WTC11 (cell line): ENCODE results near the gene EMILIN1.

Experiments used
- IRF2 ChIP-seq: sonication (generic); formaldehyde crosslinking; IDR thresholded peaks from 2 replicates; pipeline ENCODE4 v1.8.0; 2022; ENCODE audit warnings: low read depth, missing genetic modification reagents, borderline replicate concordance
- OVOL2 ChIP-seq: fragments of 250-450 bp; sonication (Bioruptor Pico); IDR thresholded peaks from 2 replicates; pipeline ENCODE4 v1.9.0; 2021; ENCODE audit warnings: mild to moderate bottlenecking, borderline replicate concordance
- TF ChIP-seq, protein P1 (sequence below): sonication (generic); formaldehyde crosslinking; IDR thresholded peaks from 2 replicates; pipeline ENCODE4 v1.8.0; 2022; ENCODE audit warnings: mild to moderate bottlenecking, missing genetic modification reagents

DNA sequence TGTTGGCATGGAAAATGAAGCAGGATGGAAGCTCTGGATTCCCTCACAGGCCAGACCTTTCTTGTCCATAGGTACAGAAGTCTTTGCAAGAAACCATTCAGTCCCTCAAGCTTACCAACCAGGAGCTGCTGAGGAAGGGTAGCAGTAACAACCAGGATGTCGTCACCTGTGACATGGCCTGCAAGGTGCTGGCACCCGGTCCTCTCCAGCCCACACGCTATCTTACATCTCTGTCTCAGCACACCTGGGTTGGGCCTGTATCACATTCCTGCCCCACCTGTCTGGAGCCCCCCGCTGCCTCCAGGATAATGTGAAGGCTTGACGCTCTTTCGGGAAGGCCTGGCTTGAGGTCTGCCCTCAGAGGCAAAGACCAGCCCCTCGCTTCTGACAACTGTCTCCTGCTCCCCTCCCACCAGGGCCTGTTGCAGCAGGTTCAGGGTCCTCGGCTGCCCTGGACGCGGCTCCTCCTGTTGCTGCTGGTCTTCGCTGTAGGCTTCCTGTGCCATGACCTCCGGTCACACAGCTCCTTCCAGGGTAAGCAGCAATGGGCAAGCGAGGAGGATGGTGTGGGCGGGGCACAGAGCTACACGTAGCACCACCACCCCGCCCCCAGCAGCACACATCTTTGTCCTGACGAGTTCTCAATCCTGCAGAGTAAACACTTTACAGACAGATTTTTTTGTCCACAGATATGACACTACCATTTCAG is 39.6 kb upstream of the EMILIN1 start:
- TF ChIP-seq, protein P1, sequence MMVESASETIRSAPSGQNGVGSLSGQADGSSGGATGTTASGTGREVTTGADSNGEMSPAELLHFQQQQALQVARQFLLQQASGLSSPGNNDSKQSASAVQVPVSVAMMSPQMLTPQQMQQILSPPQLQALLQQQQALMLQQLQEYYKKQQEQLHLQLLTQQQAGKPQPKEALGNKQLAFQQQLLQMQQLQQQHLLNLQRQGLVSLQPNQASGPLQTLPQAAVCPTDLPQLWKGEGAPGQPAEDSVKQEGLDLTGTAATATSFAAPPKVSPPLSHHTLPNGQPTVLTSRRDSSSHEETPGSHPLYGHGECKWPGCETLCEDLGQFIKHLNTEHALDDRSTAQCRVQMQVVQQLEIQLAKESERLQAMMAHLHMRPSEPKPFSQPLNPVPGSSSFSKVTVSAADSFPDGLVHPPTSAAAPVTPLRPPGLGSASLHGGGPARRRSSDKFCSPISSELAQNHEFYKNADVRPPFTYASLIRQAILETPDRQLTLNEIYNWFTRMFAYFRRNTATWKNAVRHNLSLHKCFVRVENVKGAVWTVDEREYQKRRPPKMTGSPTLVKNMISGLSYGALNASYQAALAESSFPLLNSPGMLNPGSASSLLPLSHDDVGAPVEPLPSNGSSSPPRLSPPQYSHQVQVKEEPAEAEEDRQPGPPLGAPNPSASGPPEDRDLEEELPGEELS (CRISPR knock-in tag) = no peak
- TF ChIP-seq OVOL2 (CRISPR knock-in tag) (no peak), IRF2 (CRISPR knock-in tag) (no peak)
